Measurements from ENCODE around the gene ARHGAP45. TPM values are rescaled to one million over a fixed set of nuclear protein-coding genes. Genes with fewer than 3 reads are reported as not detected.

Gene ARHGAP45
- total and polyA plus RNA-seq, 2 of the 8 experiments (the other 6 are each of a cell fraction or from before 2014, with no cell fraction given): 31.4 to 41.8 TPM

- TF ChIP-seq CBX5 (IDR thresholded peaks at IDR 0.05; ENCODE audit: low read depth, low read length) (no peak), GTF2F1 (IDR thresholded peaks at IDR 0.05; ENCODE audit: borderline replicate concordance, low read depth, low read length) (no peak), CREB1 (IDR thresholded peaks at IDR 0.05) (no peak), RNF2 (IDR thresholded peaks at IDR 0.05; ENCODE audit: borderline replicate concordance, low read depth, low read length, missing control alignments, poor library complexity, severe bottlenecking) (no peak), RXRA (IDR thresholded peaks at IDR 0.05; ENCODE audit: insufficient read depth, low read depth, low read length) (no peak)
Measured at GRCh38 chr19:1090731-1091543, 24.0 kb downstream of the ARHGAP45 start (continued).
